Daoy (cell line): ENCODE results near the gene ARF3. TPM values are rescaled to one million over a fixed set of nuclear protein-coding genes. Genes with fewer than 3 reads are reported as not detected.

Experiments
- DNase-seq: peaks from one replicate; pipeline ENCODE4 v3.0.0-alpha.2; 2015; ENCODE audit warnings: low read depth
- total RNA-seq: library from RNA; depleted of rRNA; stranded (reverse); fragments of >200 nt; shearing (Covaris generic); gene quantifications from 2 replicates; pipeline ENCODE4 v1.2.3, GENCODE V29; 2014

Gene ARF3
- total RNA-seq, 1 experiment from 2014 or later: 118 TPM

GRCh38 chr12:48982397-48983080, 25.3 kb upstream of the ARF3 start:
- no peak for DNase-seq

- DNase-seq: no peak
These were observed 24.5 kb upstream of the ARF3 start for GRCh38 chr12:48981757-48982157.

- no peak for DNase-seq
These were observed 23.9 kb upstream of the ARF3 start for GRCh38 chr12:48980953-48981756.

DNA sequence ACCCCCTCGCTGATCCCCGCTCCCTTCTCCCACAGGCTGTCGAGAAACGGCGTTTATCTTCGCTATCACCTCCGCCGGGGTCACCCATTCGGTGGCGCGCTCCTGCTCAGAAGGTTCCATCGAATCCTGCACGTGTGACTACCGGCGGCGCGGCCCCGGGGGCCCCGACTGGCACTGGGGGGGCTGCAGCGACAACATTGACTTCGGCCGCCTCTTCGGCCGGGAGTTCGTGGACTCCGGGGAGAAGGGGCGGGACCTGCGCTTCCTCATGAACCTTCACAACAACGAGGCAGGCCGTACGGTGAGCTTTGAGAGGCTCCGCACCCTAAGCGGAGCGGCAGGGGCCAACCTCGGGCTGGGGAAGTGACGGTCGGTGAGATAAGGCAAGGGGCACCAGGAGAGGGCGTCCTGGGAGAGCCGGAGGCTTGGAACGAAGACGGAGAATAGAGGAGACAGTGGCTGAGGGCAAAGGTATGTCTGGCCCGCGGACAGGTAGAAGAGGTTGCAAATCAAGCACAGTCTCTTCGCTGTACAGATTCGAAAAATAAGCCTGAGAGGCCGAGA, 23.2 kb upstream of the ARF3 start:
- DNase-seq: no peak

DNA sequence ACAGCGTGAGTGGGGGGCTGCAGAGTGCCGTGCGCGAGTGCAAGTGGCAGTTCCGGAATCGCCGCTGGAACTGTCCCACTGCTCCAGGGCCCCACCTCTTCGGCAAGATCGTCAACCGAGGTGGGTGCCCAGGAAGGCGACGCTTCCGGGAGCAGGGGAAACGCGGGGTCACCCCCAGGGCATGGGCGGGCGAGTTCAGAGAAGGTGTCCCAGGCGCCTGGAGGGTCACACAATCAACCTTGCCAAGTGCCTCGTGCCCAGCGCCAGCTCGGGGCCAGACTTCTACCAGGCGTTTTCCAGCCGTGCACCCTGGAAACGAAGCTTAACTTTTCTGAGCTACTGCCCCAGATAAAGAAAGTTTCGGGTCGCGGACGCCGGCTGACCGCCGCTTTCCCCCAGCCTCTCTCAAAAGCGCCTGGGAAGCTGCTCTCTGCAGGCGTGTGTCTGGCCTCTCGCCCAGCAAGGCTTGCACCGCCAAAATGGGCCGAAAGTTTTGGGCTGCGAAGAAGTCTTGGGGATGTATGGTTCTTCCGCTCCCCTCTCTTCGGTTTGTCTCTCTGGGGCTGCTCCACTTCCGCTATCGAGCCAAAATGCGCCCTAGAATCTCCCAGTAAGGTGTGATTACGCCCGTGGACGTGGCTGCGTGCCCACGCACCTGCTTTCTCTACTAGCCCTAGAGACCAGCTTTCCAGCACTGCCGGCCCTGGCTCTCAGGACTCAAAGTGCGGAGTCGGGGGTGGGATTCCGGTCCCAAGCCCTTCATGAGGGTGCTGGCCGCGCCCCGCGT, 22.5 kb upstream of the ARF3 start:
- DNase-seq: no peak

DNA sequence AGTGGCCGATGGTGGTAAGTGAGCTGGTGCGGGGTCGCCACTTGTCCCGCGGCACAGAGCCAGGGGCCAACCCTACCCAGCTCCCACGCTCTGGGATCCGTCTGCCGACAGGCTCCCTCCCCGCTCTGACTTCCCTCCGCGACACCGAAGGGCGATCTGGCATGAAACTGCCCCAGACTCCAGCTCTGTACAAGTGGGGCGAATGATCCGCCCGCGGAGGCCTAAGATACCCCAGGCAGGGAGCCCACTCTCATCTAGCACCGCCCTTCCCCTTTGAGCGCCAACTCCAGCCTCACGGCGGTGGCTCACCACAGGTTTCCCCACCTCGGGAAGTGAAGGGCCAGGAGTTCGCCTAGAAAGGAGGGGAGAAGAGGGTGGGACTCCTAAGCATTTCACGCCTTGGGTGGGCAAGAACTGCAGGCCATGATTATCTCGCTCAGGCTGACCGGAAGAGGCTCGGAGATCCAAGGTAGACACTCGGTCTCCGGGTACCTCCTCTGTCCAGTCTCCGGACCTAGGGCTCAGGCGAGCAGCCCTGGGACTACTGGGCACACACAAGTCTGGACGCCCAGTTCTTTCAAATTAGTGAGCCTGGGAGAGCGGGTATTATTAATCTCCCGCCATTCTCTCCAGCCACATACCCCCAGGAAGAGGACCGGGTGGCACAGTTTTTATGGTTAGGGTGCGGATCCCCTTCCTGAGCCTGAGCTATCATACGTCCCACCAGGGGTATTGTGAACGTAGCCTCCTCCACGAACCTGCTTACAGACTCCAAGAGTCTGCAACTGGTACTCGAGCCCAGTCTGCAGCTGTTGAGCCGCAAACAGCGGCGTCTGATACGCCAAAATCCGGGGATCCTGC, 21.7 kb upstream of the ARF3 start:
- DNase-seq: no peak

DNA sequence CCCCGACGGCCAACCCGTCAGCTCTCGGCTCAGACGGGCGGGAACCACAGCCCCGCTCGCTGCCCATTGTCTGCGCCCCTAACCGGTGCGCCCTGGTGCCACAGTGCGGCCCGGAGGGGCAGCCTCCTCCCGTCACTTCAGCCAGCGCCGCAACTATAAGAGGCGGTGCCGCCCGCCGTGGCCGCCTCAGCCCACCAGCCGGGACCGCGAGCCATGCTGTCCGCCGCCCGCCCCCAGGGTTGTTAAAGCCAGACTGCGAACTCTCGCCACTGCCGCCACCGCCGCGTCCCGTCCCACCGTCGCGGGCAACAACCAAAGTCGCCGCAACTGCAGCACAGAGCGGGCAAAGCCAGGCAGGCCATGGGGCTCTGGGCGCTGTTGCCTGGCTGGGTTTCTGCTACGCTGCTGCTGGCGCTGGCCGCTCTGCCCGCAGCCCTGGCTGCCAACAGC, 21.0 kb upstream of the ARF3 start, which contains the start of gene WNT1:
Gene WNT1 (plus strand): TSS at position 32 of the 450 bp plus-strand sequence. CDS start 329 bp downstream, at position 361.
- DNase-seq: no peak

GRCh38 chr12:48977290-48978281, 20.3 kb upstream of the ARF3 start:
- DNase-seq: peak; percentile 70

DNA sequence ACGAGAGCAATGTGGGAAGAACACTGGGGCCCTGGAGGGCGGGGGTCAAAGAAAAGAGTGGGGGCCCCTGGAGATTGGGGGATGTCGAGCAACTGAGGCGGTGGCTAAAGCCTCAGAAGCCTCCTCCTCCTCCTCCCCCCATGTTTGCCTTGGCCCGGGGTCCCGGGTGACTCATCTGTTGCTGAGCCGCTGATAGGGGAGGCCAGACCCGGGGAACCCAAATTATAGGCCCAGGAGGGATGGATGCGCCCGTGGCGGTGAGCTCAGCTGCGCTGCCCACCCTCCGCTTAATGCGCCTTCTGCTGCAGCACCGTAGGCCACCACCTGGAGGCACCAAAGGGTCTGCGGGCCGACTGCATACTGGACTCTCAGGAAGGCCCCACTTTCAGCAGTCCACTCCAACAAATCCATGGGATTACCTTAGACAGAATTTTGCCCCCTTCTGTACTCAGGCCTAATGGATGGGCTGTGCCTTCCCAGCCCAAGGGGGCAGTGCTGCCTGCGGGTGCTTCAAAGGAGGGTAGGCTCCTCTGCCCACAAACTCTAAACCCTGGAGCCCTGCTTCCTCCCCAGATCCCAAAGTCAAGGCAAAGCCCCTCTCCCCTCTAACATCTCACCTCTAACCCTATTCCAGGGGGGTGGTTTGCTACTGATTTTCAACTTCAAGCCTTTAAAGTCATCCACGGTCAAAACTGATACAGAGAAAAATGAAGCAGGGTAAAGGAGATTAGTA, 16.8 kb upstream of the ARF3 start:
- peak; percentile 75 for DNase-seq

GRCh38 chr12:48973531-48973930, 16.2 kb upstream of the ARF3 start:
- no peak for DNase-seq

- DNase-seq: no peak
These were observed 15.7 kb upstream of the ARF3 start for GRCh38 chr12:48972952-48973483.

- peak; percentile 73 for DNase-seq
These were observed 15.1 kb upstream of the ARF3 start for GRCh38 chr12:48972213-48972951.

DNA sequence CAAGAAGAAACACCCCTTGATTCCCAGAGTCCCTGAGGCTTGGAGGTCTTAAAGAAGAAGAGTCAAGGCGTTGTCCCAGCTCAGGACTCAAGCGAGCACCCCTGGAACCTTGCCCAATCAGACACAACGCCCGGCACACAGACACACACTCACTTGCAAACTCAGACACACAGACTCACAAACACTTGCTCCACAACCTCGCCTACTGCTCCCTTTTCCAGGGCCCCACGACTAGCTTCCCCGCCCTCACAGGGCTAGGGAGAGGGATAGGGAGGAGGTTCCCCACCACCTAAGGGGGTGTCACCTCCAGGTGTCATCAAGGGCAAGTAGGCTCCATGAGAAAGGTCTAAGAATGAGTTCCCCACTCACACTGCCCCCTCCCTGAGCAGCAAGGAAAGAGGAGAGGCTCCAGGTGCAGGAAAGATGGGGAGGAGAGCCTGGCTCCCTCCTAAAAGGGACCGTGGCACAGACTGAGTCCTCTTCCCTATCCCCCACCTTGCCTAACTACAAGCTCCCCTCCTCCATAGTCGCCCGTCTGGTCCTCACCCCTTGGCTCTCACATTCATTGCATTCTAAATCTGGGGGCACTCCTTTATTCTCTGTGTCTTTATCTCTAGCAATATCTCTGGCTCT, 13.5 kb upstream of the ARF3 start:
- DNase-seq: no peak

DNA sequence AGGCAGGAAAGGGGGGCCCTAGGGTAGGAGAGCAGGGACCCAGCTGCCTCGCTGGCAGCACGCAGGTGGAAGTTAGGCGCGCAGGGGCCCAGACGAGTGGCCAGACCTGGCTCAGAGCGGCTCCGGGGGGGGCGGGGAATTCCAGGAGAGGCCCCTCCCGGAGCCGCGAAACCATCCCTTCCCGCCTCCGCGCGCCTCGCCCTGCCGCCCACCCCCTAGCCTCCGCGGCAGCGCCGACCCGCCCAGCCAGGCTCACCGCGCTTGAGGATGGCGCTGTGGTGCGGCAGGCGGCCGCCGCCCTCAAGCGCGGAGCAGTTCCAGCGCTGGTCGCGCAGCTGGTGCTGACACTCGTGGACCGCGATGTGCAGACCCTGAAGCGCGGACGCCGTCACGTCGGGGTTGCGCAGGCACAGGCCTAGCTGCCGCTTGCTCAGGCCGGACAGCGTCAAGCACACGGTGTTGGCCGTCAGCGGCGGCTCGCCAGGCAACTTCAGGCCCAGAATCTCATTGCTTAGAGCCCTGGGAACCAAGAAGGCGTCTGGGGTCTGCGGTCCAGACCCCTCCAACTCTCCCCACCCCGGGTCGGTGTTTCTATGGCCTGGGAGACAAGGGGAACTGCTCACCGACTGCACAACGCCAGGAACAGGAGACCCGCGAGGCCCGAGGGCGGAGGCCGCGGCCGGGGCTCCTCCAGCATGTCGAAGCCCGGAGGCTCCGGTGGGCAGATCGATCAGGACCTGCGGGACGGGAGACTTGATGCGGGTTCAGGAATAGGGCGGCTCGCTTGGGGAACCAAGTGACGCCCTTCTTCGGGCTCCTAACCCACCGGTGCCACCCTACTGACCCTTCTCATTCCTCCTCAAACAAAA, 12.8 kb upstream of the ARF3 start:
- no peak for DNase-seq

GRCh38 chr12:48969160-48969771, 12.0 kb upstream of the ARF3 start:
- no peak for DNase-seq

GRCh38 chr12:48968467-48968866, 11.2 kb upstream of the ARF3 start:
- DNase-seq: no peak
